Measurements from ENCODE around the gene INTS1.

DNA sequence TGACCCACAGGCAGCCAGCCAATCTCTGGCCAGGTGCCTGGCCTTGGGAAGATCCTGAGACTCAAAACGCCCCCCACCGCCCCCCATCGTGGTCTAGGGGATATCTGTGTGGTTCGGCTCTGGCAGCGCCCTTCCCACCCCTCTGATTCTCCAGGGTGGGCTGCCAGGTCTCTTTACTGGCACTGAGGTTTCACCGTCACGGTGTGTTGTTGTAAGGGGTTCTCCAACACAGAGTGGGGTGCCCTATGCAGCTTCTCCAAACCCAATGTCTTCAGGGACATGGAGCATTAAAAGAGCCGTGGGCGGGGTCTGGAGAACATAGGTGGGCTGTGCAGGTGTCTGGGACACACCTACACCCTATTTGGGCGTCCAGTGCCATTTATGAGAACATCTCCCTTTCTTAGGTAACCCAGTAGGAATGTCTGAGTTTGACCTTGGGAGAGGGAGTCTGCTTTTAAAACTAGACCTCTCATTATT is 27.8 kb upstream of the INTS1 start:
- TF ChIP-seq TEAD4 (IDR thresholded peaks at IDR 0.05) = no peak
- TF ChIP-seq CREB1 (IDR thresholded peaks at IDR 0.05; ENCODE audit: low read depth) = no peak
- TF ChIP-seq REST (IDR thresholded peaks at IDR 0.05; ENCODE audit: low read depth) = no peak
- no peak for TF ChIP-seq TAF1 (IDR thresholded peaks at IDR 0.05; ENCODE audit: low read depth)
- TF ChIP-seq EP300 (IDR thresholded peaks at IDR 0.05; ENCODE audit: borderline replicate concordance) = no peak
- TF ChIP-seq, protein P1, sequence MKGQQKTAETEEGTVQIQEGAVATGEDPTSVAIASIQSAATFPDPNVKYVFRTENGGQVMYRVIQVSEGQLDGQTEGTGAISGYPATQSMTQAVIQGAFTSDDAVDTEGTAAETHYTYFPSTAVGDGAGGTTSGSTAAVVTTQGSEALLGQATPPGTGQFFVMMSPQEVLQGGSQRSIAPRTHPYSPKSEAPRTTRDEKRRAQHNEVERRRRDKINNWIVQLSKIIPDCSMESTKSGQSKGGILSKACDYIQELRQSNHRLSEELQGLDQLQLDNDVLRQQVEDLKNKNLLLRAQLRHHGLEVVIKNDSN (IDR thresholded peaks at IDR 0.05) = no peak
- no peak for TF ChIP-seq CEBPB (IDR thresholded peaks at IDR 0.05)
- no peak for TF ChIP-seq FOXM1 (IDR thresholded peaks at IDR 0.05; ENCODE audit: borderline replicate concordance, low read depth)
- TF ChIP-seq RAD21 (IDR thresholded peaks at IDR 0.05; ENCODE audit: low read depth) = no peak
- TF ChIP-seq MAX (IDR thresholded peaks at IDR 0.05) = no peak
